GM21825 (cell line): ENCODE results near the gene LIMCH1.

Experiments used
- ATAC-seq: cut with Tn5 transposase; IDR thresholded peaks from one replicate; pipeline ENCODE4 v1.9.1; 2021; ENCODE audit warnings: mild to moderate bottlenecking, moderate library complexity; ENCODE audit not compliant: unreplicated experiment

The LIMCH1 gene

GRCh38 chr4:41528512-41529205 is 9.3 kb upstream of the LIMCH1 start:
- ATAC-seq: no peak

DNA sequence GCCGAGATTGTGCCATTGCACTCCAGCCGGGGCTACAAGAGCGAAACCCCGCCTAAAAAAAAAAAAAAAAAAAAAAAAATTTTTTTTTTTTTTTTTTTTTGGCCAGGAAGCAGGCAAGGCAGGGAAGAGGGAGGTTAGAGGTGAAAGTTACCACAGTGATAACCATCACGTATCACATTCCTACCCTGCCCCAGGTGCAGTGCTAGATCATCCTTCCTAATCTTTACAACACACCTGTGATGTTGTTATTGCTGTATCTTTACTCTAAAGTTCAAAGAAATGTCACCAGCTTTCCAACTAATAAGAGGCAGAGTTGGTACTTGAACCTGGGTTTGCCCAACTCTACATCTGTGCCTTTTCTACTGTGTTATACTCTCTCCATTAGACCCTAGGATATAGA is 7.2 kb upstream of the LIMCH1 start:
- no peak for ATAC-seq

- no peak for ATAC-seq
These were observed 5.6 kb upstream of the LIMCH1 start for GRCh38 chr4:41532336-41532735.

GRCh38 chr4:41532882-41533281 is 5.1 kb upstream of the LIMCH1 start:
- no peak for ATAC-seq

DNA sequence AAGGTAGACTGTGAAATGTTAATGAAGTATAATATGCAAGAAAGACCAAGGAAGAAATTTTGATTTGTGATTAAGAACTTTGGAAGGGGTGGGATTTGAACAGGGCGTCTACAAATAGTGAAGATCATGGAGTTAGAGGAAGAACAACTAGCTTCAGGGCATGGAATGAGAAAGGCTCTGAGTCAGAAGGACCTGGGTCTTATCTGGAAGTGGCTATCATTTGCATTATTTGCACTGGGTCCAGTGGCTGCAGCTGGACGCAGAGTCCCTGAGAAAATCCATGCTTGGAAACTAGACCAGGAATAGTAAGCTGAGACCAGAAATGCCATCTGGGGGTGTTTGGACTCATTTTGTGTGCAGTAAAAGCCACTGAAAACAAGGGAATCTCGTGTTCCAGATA is 4.3 kb upstream of the LIMCH1 start:
- ATAC-seq: no peak

GRCh38 chr4:41534404-41534803 is 3.6 kb upstream of the LIMCH1 start:
- ATAC-seq: no peak

- ATAC-seq: no peak
These were observed 2.0 kb upstream of the LIMCH1 start for GRCh38 chr4:41535911-41536371.

DNA sequence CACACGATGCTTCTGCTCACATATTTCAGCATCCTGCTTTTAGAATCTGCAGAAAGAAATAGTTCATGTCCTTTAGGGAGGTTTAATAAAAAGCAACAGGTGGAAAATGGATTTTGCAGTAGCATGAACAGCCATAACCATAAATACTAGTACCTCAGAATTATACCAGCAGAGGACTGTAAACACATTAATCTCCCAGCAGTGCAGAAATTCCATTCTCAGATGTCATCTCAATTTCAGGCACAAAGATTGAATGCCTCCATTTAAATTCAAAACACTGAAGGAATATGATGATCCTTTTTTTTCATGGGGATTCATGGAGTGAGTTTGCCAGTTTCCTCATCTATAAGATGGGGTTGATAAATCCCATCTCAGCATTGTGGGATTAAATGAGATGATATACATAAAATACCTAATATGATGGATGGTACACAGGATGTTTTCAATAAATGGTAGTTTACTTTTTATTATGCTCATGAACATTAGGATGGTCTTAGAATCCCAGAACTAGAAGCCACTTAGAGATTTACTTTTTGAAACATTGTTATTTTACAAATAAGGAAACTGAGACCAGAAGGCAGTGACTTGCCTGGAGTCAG is 566 bp upstream of the LIMCH1 start:
- ATAC-seq: no peak

GRCh38 chr4:41538887-41539498 is 1.0 kb downstream of the LIMCH1 start:
- ATAC-seq: no peak

DNA sequence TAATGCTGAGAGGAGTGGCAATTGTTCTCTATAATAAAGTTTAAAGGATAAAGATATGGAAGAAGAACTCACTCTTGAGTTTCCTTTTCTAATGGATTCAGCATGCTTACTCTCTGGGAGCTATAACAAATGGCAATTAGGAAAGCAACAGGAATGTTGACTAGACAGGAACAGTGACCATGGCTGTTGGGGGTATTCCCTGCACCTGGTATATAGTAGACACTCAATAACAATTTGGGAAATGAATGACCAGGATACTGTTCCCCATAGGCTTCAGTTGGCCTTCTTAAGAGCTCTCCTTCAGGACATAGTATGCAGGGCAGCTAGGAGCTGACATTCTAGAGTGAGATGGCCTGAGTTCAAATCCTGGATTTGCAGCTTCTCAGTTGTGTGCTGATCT is 1.8 kb downstream of the LIMCH1 start:
- ATAC-seq: no peak

DNA sequence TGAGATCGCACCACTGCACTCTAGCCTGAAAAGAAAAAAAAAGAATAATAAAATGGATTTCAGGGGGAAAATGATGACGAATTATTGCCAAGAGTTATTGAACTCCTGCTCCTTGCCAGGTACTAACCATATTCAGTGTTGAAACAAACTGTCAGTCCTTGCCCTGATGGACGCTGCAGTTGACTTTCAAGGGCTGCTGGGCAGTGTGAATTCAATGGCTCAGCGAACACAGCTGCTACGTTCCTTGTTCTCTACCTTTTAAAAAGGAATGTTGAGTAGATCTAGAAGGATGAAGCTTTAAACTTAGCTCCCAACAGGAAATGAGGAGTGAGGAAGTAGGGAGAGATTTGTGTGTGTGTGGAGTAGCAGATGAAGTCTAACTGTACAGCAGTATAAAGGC is 2.7 kb downstream of the LIMCH1 start:
- ATAC-seq: no peak

- ATAC-seq: no peak
These were observed 3.7 kb downstream of the LIMCH1 start for GRCh38 chr4:41541687-41542094.

DNA sequence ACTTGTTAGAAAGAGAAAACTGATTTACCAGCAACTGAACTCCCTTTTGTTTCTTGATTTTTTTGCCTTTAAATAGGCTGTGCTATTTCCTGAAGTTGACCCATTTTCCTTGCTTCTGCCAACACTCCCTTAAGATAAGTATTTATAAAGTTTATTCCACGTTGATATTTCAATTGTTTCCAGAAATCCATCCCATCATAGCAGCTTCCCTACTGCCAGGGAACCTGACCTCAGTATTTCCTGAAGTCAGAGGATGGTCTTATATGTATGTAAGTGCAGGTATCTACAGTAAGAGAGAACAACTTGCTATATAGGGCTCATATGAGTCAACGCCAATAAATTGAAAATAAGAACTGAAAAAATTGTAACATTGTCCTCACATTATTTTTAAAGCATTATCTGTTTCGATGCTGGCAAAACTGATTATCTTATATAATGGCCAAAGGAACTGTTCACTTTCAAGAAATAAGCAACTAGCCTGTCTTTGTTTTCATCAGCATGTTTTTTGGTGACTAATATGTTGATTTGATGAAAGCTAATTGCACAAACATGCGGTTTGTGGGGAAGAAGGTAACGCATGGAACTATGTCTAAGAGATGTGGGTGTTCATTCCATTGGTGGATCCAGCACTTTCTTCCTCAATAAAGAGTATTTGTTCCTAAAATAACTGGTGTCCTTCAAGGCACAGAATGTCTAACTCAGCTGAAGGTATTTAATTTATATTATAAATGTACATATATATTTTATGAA is 4.7 kb downstream of the LIMCH1 start:
- no peak for ATAC-seq

DNA sequence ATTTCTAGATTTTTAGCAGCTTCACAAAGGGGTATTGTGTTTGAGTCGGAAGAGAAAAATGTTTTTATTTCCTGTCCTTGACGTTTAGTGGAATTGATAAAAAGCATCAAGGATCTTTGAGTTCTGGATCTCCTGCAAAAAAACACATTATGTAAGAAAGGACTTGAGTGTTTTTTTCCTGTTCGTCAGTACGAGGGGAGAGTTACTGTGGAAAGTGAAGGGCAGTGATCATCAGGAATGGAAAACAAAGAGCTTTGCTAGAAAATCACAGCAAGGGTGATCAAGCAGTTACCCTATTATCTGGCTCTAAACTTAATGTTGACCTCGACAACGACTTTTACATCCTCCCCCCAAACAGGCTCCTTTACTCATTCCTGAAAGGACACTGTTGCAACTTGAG is 7.3 kb downstream of the LIMCH1 start:
- no peak for ATAC-seq

GRCh38 chr4:41546638-41547037 is 8.7 kb downstream of the LIMCH1 start:
- ATAC-seq: no peak

- no peak for ATAC-seq
These were observed 10.4 kb downstream of the LIMCH1 start for GRCh38 chr4:41548305-41548880.

DNA sequence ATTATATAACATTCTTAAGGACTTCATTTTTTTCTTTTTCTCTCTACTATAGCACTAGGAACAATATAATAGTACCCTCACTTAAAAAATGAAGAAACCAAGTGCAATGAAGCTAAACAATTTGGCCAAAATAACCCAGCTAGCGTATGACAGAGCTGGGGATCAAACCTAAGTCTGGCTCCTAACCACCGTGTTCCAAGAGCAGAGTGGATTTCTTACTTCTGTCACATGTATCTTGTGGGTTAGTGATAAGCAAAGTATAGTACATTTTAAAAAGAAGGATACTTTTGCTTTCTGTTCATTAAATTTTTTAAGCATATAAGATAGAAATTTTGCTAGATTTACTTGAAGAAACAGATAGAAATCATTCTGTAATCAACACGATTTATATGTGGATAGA is 11.5 kb downstream of the LIMCH1 start:
- no peak for ATAC-seq

DNA sequence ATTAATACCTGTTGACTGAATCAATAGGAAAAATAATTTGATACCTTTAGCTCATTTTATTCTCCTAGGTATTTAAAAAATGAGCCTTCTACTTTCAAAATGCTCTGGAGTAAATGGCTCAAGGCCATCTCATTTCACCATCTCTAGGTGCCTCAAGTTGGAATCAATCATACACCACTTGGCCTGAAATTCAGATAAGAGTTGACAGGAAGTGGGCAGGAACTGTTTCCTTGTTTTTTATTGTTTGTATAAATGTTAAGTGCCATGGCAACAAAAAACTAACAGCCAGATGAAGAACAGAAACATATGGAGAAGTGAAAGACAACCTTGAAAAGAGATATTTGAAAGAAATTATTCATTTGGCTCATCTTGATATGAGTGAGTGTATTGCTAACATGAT is 12.4 kb downstream of the LIMCH1 start:
- ATAC-seq: no peak

GRCh38 chr4:41551536-41551935 is 13.6 kb downstream of the LIMCH1 start:
- ATAC-seq: no peak

GRCh38 chr4:41554905-41555304 is 16.9 kb downstream of the LIMCH1 start:
- ATAC-seq: no peak

DNA sequence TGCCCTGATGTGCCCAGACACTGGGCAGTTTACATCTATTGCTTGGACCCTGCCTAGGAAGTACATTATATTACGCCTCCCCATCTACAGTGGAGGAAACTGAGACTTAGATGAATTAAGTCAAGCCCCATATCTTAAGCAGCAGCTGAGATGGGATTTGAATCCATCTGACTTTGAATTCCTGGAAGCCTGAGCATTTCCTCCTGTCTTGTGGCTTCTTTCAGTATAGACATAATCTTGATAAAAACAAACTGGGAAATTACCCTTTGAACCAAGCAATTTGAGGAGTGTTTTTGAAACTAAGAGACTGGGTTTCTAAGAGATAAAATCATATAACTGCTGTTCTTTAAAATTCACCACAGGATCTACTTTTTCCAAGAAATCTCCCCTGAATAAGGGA is 18.6 kb downstream of the LIMCH1 start:
- ATAC-seq: no peak
